ENCODE results near the gene RBM39. TPM values are rescaled to one million over a fixed set of nuclear protein-coding genes. Genes with fewer than 3 reads are reported as not detected.
A peak's percentile ranks its signal among the peaks of the same experiment; 100 is the strongest.

RBM39 gene
- total RNA-seq, 1 donor from 2014 or later = 352 TPM

GRCh38 chr20:35657271-35657670 lies 84.8 kb downstream of the RBM39 start:
- DNase-seq = no peak
- Mint-ChIP-seq H3K9me3 (no peaks in the 10 kb centered on the region), H3K4me1 (peaks cover 42% of the 10 kb centered on the region), H3K27me3 (no peaks in the 10 kb centered on the region), H3K27ac (peak overlapping the region; percentile 70), H3K4me3 (peak overlapping the region; percentile 58), H3K36me3 (ENCODE audit: low read depth) (peaks cover 35% of the 10 kb centered on the region)
- intact Hi-C loops (cut with micrococcal nuclease) = no loop called here

- Mint-ChIP-seq H3K4me3 (no peak overlapping the region), H3K36me3 (ENCODE audit: low read depth) (peaks cover 38% of the 10 kb centered on the region), H3K9me3 (no peaks in the 10 kb centered on the region), H3K27ac (no peak overlapping the region), H3K27me3 (no peaks in the 10 kb centered on the region), H3K4me1 (peaks cover 29% of the 10 kb centered on the region)
- no peak for DNase-seq
- intact Hi-C loops (cut with micrococcal nuclease) = no loop called here
Measured at GRCh38 chr20:35654415-35654814, 87.6 kb downstream of the RBM39 start.

- H3K4me1 Mint-ChIP-seq = peaks cover 26% of the 10 kb centered on the region
Measured at GRCh38 chr20:35653893-35654292, 88.2 kb downstream of the RBM39 start.

More at GRCh38 chr20:35653893-35654292, 88.2 kb downstream of the RBM39 start:
- DNase-seq = no peak
- peaks cover 37% of the 10 kb centered on the region for H3K36me3 Mint-ChIP-seq (ENCODE audit: low read depth)
- no peaks in the 10 kb centered on the region for H3K9me3 Mint-ChIP-seq
- H3K4me3 Mint-ChIP-seq = no peak overlapping the region
- no peak overlapping the region for H3K27ac Mint-ChIP-seq
- intact Hi-C loops (cut with micrococcal nuclease) = no loop called here
- H3K27me3 Mint-ChIP-seq = no peaks in the 10 kb centered on the region

Other genes starting within 250 kb of the RBM39 start
- not detected in 2 replicates for gene C20orf173, start 212.6 kb downstream of the RBM39 start, total RNA-seq
- 123 and 136 TPM in 2 replicates for gene ERGIC3, start 200.2 kb downstream of the RBM39 start, total RNA-seq
- 3.5 and 5.2 TPM in 2 replicates for gene SPAG4, start 126.4 kb downstream of the RBM39 start, total RNA-seq
- gene CPNE1, start 77.4 kb downstream of the RBM39 start, total RNA-seq = 317 and 318 TPM in 2 replicates
- gene RBM12, start 77.4 kb downstream of the RBM39 start, total RNA-seq = 148 and 151 TPM in 2 replicates
- gene NFS1, start 42.9 kb downstream of the RBM39 start, total RNA-seq = 41.3 and 42.8 TPM in 2 replicates
- 82.3 and 94.9 TPM in 2 replicates for gene ROMO1, start 42.9 kb downstream of the RBM39 start, total RNA-seq
- gene PHF20, start 29.8 kb upstream of the RBM39 start, total RNA-seq = 53.8 and 62.9 TPM in 2 replicates
- 35.1 and 38.1 TPM in 2 replicates for gene SCAND1, start 212.2 kb upstream of the RBM39 start, total RNA-seq
- 3.1 and 3.8 TPM in 2 replicates for gene CNBD2, start 226.3 kb upstream of the RBM39 start, total RNA-seq